ENCODE results near the gene TRIO.

The TRIO gene

DNA sequence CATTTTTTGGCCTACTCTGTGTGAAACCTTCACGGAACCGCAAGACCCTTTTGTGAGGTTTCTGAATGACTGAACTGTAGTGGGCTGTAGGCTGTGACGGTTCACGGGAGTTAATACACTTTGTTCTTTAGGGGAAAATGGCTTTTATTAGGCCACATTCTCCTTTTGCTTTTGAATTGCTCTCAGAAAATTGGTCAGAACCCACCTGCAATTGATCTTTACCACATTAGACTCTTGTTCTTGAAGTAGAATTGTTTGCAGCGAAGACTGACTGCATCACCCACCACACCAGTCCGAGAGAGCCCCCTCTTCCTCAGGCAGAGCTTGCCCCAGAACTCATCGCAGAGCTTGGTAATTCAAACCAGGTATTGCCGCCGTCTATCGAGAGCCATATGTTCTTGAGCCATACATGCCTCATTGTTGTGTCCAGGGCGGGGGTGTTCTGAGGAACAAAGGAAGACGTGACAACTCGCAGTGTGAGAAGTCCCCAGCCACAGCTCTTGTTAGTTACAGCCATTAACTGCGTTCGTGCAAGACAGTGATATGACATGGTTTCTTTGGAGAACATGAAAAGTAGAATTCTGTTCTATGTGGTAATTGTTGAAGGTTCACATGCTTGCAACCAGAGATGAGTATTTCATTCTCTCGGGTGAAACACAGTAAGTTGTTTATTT is 272.0 kb downstream of the TRIO start:
- Histone ChIP-seq H3K4me3 (ENCODE audit: insufficient read length, low read depth) (no peak overlapping the region), H3K9ac (ENCODE audit: insufficient read length, low read depth) (no peak overlapping the region), H3K9me3 (ENCODE audit: insufficient read depth, low read length) (no peaks in the 10 kb centered on the region), H3K27me3 (ENCODE audit: insufficient read depth, insufficient read length) (no peaks in the 10 kb centered on the region), H3K4me1 (ENCODE audit: insufficient read depth, insufficient read length) (peaks cover 5% of the 10 kb centered on the region), H3K36me3 (ENCODE audit: insufficient read depth, insufficient read length, low read length) (peaks cover 54% of the 10 kb centered on the region)
- TF ChIP-seq SUZ12 (IDR thresholded peaks at IDR 0.05; ENCODE audit: extremely low read depth, insufficient read depth, insufficient read length) (no peak), ZNF274 (IDR thresholded peaks at IDR 0.05; ENCODE audit: low read depth, low read length) (no peak), YY1 (IDR thresholded peaks at IDR 0.05; ENCODE audit: insufficient read depth, insufficient read length) (no peak)
- DNase-seq (ENCODE audit: low read depth, low spot score): no peak

- no peak overlapping the region for H3K9ac ChIP-seq (ENCODE audit: insufficient read length, low read depth)
- H3K36me3 ChIP-seq (ENCODE audit: insufficient read depth, insufficient read length, low read length): peaks cover 55% of the 10 kb centered on the region
- no peak overlapping the region for H3K4me3 ChIP-seq (ENCODE audit: insufficient read length, low read depth)
- no peak for DNase-seq (ENCODE audit: low read depth, low spot score)
- no peaks in the 10 kb centered on the region for H3K27me3 ChIP-seq (ENCODE audit: insufficient read depth, insufficient read length)
- H3K4me1 ChIP-seq (ENCODE audit: insufficient read depth, insufficient read length): peaks cover 5% of the 10 kb centered on the region
- H3K9me3 ChIP-seq (ENCODE audit: insufficient read depth, low read length): no peaks in the 10 kb centered on the region
- TF ChIP-seq SUZ12 (IDR thresholded peaks at IDR 0.05; ENCODE audit: extremely low read depth, insufficient read depth, insufficient read length) (no peak), YY1 (IDR thresholded peaks at IDR 0.05; ENCODE audit: insufficient read depth, insufficient read length) (no peak), ZNF274 (IDR thresholded peaks at IDR 0.05; ENCODE audit: low read depth, low read length) (no peak)
Measured at GRCh38 chr5:14415698-14416074, 272.5 kb downstream of the TRIO start.

- TF ChIP-seq ZNF274 (IDR thresholded peaks at IDR 0.05; ENCODE audit: low read depth, low read length) (no peak), SUZ12 (IDR thresholded peaks at IDR 0.05; ENCODE audit: extremely low read depth, insufficient read depth, insufficient read length) (no peak), YY1 (IDR thresholded peaks at IDR 0.05; ENCODE audit: insufficient read depth, insufficient read length) (no peak)
- Histone ChIP-seq H3K4me1 (ENCODE audit: insufficient read depth, insufficient read length) (peaks cover 5% of the 10 kb centered on the region), H3K4me3 (ENCODE audit: insufficient read length, low read depth) (no peak overlapping the region), H3K27me3 (ENCODE audit: insufficient read depth, insufficient read length) (no peaks in the 10 kb centered on the region), H3K9me3 (ENCODE audit: insufficient read depth, low read length) (no peaks in the 10 kb centered on the region), H3K36me3 (ENCODE audit: insufficient read depth, insufficient read length, low read length) (peaks cover 55% of the 10 kb centered on the region), H3K9ac (ENCODE audit: insufficient read length, low read depth) (no peak overlapping the region)
- DNase-seq (ENCODE audit: low read depth, low spot score): no peak
Measured at GRCh38 chr5:14416621-14417275, 273.6 kb downstream of the TRIO start.

DNA sequence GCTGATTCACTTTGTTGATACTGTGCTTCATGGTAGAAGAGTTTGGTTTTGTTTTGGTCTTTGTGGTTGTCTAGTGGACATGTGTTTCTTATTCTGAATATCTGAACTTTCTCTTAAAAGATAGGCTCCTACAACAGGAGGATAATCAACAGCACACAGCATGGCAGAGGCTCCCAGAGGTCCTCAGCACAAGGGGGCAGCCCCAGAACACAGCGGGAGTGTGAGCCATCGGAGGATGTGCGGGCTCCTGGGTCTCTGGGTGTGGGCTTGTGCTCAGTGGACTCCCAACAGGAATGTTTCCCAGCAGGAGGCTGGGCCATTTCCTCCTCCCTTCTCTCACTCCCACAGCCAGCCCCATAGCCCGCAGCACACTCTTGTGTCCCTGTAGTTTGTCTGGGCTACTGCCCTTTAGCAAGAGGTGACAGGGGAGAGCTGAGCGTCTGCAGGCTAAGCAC is 274.2 kb downstream of the TRIO start:
- Histone ChIP-seq H3K9ac (ENCODE audit: insufficient read length, low read depth) (peak overlapping the region; percentile 38), H3K4me1 (ENCODE audit: insufficient read depth, insufficient read length) (peaks cover 5% of the 10 kb centered on the region), H3K36me3 (ENCODE audit: insufficient read depth, insufficient read length, low read length) (peaks cover 58% of the 10 kb centered on the region), H3K9me3 (ENCODE audit: insufficient read depth, low read length) (no peaks in the 10 kb centered on the region), H3K27me3 (ENCODE audit: insufficient read depth, insufficient read length) (no peaks in the 10 kb centered on the region), H3K4me3 (ENCODE audit: insufficient read length, low read depth) (no peak overlapping the region)
- DNase-seq (ENCODE audit: low read depth, low spot score): no peak
- TF ChIP-seq ZNF274 (IDR thresholded peaks at IDR 0.05; ENCODE audit: low read depth, low read length) (no peak), SUZ12 (IDR thresholded peaks at IDR 0.05; ENCODE audit: extremely low read depth, insufficient read depth, insufficient read length) (no peak), YY1 (IDR thresholded peaks at IDR 0.05; ENCODE audit: insufficient read depth, insufficient read length) (no peak)

DNA sequence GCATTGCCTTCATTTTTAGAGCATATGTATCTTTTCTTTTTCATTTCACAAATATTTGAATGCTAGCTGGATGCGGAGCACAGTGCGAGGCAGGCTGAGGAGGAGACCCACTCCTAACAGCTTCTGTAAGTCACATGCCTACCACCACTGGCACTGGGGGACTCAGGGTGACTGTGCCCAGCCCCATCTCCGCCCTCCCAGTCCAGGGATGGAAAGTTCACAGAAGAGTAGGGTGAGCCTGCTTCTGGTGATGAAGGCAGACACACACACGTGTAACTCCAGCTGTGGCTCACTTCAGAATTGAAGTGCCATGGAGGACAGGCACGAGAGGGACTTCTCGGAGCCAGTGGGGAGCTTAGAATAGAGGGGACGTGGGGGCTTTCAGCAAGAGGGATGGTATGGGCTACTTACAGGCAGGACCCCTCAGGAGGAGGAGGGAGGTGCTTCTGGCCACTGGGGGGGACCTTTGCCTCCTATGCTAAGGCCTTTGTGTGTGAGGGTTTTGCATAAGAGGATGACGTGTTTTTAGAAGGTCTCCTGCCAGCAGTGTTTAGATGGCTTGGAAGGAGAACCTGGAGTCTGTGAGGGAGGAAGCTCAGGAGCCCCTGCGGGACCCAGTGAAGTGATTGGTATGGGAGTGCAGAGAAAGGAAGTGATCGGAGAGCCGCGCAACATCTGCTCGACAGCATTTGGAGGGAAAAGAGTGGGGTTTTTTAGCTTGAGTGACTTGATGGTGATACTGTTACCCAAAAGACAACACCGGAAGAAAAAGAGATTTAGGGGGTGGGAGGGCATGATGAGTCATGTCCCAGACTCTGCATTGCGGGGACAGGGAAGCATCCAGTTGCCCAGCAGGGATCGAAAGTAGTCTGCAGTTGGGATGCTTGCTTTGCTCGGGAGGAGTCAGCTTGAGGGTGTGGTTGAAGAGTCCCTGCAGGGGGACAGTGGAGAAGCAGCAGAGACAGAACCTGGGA is 274.9 kb downstream of the TRIO start:
- TF ChIP-seq ZNF274 (IDR thresholded peaks at IDR 0.05; ENCODE audit: low read depth, low read length): no peak
- TF ChIP-seq SUZ12 (IDR thresholded peaks at IDR 0.05; ENCODE audit: extremely low read depth, insufficient read depth, insufficient read length): no peak
- no peak for TF ChIP-seq YY1 (IDR thresholded peaks at IDR 0.05; ENCODE audit: insufficient read depth, insufficient read length)
- no peak for DNase-seq (ENCODE audit: low read depth, low spot score)
- Histone ChIP-seq H3K9me3 (ENCODE audit: insufficient read depth, low read length) (no peaks in the 10 kb centered on the region), H3K36me3 (ENCODE audit: insufficient read depth, insufficient read length, low read length) (peaks cover 58% of the 10 kb centered on the region), H3K4me1 (ENCODE audit: insufficient read depth, insufficient read length) (peaks cover 5% of the 10 kb centered on the region), H3K27me3 (ENCODE audit: insufficient read depth, insufficient read length) (no peaks in the 10 kb centered on the region), H3K4me3 (ENCODE audit: insufficient read length, low read depth) (no peak overlapping the region), H3K9ac (ENCODE audit: insufficient read length, low read depth) (peak overlapping the region; percentile 38)

DNA sequence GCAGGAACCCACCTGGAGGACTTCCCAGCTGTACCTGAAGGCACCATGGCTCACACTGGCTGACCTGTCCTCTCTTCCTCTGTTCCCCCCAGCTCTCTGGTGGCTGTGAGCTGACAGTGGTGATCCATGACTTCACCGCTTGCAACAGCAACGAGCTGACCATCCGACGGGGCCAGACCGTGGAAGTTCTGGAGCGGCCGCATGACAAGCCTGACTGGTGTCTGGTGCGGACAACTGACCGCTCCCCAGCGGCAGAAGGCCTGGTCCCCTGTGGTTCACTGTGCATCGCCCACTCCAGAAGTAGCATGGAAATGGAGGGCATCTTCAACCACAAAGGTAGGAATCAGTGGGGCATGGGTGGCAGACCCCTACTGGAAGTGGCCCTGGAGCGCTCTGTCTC is 276.5 kb downstream of the TRIO start:
- no peak for TF ChIP-seq ZNF274 (IDR thresholded peaks at IDR 0.05; ENCODE audit: low read depth, low read length)
- TF ChIP-seq YY1 (IDR thresholded peaks at IDR 0.05; ENCODE audit: insufficient read depth, insufficient read length): no peak
- no peak for TF ChIP-seq SUZ12 (IDR thresholded peaks at IDR 0.05; ENCODE audit: extremely low read depth, insufficient read depth, insufficient read length)
- H3K36me3 ChIP-seq (ENCODE audit: insufficient read depth, insufficient read length, low read length): peaks cover 54% of the 10 kb centered on the region
- DNase-seq (ENCODE audit: low read depth, low spot score): no peak

More for the DNA sequence above, 276.5 kb downstream of the TRIO start:
- no peak overlapping the region for H3K4me3 ChIP-seq (ENCODE audit: insufficient read length, low read depth)
- H3K9me3 ChIP-seq (ENCODE audit: insufficient read depth, low read length): no peaks in the 10 kb centered on the region
- no peaks in the 10 kb centered on the region for H3K27me3 ChIP-seq (ENCODE audit: insufficient read depth, insufficient read length)
- peaks cover 5% of the 10 kb centered on the region for H3K4me1 ChIP-seq (ENCODE audit: insufficient read depth, insufficient read length)
- no peak overlapping the region for H3K9ac ChIP-seq (ENCODE audit: insufficient read length, low read depth)
